ACC112 (cell line): ENCODE measurements around the gene EEIG2.
"Not testable (repeated sequence)": the region's sequence is repeated elsewhere in the genome, so short reads cannot be mapped to it uniquely, and the experiment has no call there.

Source experiments
- H2AFZ ChIP-seq: fragments of 200-600 bp; sonication (generic); one replicate; pipeline ENCODE4 v1.6.0; 2017; ENCODE audit warnings: antibody characterized with exemption, low read length; ENCODE audit not compliant: unreplicated experiment
- H3K27ac ChIP-seq: fragments of 200-600 bp; sonication (generic); 2 replicates; pipeline ENCODE4 v1.5.1; 2014; ENCODE audit warnings: low read depth, mild to moderate bottlenecking, antibody characterized with exemption, low read length, moderate library complexity
- H3K27me3 ChIP-seq: fragments of 200-600 bp; sonication (generic); 2 replicates; pipeline ENCODE4 v1.6.1; 2014; ENCODE audit warnings: mild to moderate bottlenecking, antibody characterized with exemption, low read length, moderate library complexity, mixed read lengths; ENCODE audit not compliant: insufficient read depth
- H3K36me3 ChIP-seq: fragments of 200-600 bp; sonication (generic); 2 replicates; pipeline ENCODE4 v1.6.1; 2016; ENCODE audit warnings: mild to moderate bottlenecking, antibody characterized with exemption, low read length, moderate library complexity, mixed read lengths; ENCODE audit not compliant: insufficient read depth
- H3K4me1 ChIP-seq: fragments of 200-600 bp; sonication (generic); one replicate; pipeline ENCODE4 v1.6.1; 2016; ENCODE audit warnings: low read length, mixed read lengths; ENCODE audit not compliant: insufficient read depth, unreplicated experiment, control insufficient read depth
- H3K4me3 ChIP-seq: fragments of 200-600 bp; sonication (generic); 2 replicates; pipeline ENCODE4 v1.5.1; 2014; ENCODE audit warnings: mild to moderate bottlenecking, low read depth, low read length
- H3K79me2 ChIP-seq: fragments of 200-600 bp; sonication (generic); one replicate; pipeline ENCODE4 v1.6.0; 2016; ENCODE audit warnings: low read length; ENCODE audit not compliant: control insufficient read depth, unreplicated experiment, insufficient read depth

EEIG2 gene

GRCh38 chr1:108547493-108547892, 12.4 kb upstream of the EEIG2 start:
- not testable (repeated sequence) for H3K27me3 ChIP-seq, H3K36me3 ChIP-seq, H3K27ac ChIP-seq, H3K79me2 ChIP-seq, H3K4me3 ChIP-seq, H2AFZ ChIP-seq, H3K4me1 ChIP-seq

- Histone ChIP-seq H3K36me3 (no peaks in the 10 kb centered on the region), H3K27ac (no peak overlapping the region), H3K4me1 (no peaks in the 10 kb centered on the region), H2AFZ (no peak overlapping the region), H3K27me3 (no peaks in the 10 kb centered on the region), H3K4me3 (no peak overlapping the region), H3K79me2 (no peaks in the 10 kb centered on the region)
Measured at GRCh38 chr1:108551137-108551862, 8.6 kb upstream of the EEIG2 start.

- no peaks in the 10 kb centered on the region for H3K4me1 ChIP-seq
- H3K36me3 ChIP-seq, result no peaks in the 10 kb centered on the region
- no peak overlapping the region for H2AFZ ChIP-seq
- H3K27me3 ChIP-seq, result no peaks in the 10 kb centered on the region
- no peaks in the 10 kb centered on the region for H3K79me2 ChIP-seq
- H3K27ac ChIP-seq, result no peak overlapping the region
- no peak overlapping the region for H3K4me3 ChIP-seq
Measured at GRCh38 chr1:108553905-108554304, 6.0 kb upstream of the EEIG2 start.

GRCh38 chr1:108554682-108555427, 5.0 kb upstream of the EEIG2 start:
- no peaks in the 10 kb centered on the region for H3K79me2 ChIP-seq
- H3K27me3 ChIP-seq, result no peaks in the 10 kb centered on the region
- no peaks in the 10 kb centered on the region for H3K4me1 ChIP-seq

GRCh38 chr1:108556066-108556465, 3.8 kb upstream of the EEIG2 start:
- H3K4me1 ChIP-seq, result peaks cover under 1% of the 10 kb centered on the region
- H3K36me3 ChIP-seq, result no peaks in the 10 kb centered on the region
- H3K27me3 ChIP-seq, result no peaks in the 10 kb centered on the region
- no peak overlapping the region for H2AFZ ChIP-seq
- no peak overlapping the region for H3K4me3 ChIP-seq
- no peak overlapping the region for H3K27ac ChIP-seq
- H3K79me2 ChIP-seq, result peaks cover 4% of the 10 kb centered on the region

More at GRCh38 chr1:108554682-108555427, 5.0 kb upstream of the EEIG2 start:
- Histone ChIP-seq H3K4me3 (no peak overlapping the region), H3K36me3 (no peaks in the 10 kb centered on the region), H2AFZ (peak overlapping the region; percentile 7), H3K27ac (no peak overlapping the region)

- H2AFZ ChIP-seq, result no peak overlapping the region
- peaks cover 8% of the 10 kb centered on the region for H3K79me2 ChIP-seq
- no peaks in the 10 kb centered on the region for H3K36me3 ChIP-seq
- H3K27ac ChIP-seq, result no peak overlapping the region
- H3K4me3 ChIP-seq, result no peak overlapping the region
- H3K4me1 ChIP-seq, result peaks cover 5% of the 10 kb centered on the region
- H3K27me3 ChIP-seq, result no peaks in the 10 kb centered on the region
Measured at GRCh38 chr1:108556499-108556898, 3.4 kb upstream of the EEIG2 start.

- Histone ChIP-seq H3K27ac (no peak overlapping the region), H2AFZ (no peak overlapping the region), H3K27me3 (no peaks in the 10 kb centered on the region), H3K36me3 (no peaks in the 10 kb centered on the region), H3K79me2 (peaks cover 16% of the 10 kb centered on the region), H3K4me1 (peaks cover 13% of the 10 kb centered on the region), H3K4me3 (no peak overlapping the region)
Measured at GRCh38 chr1:108557296-108557695, 2.6 kb upstream of the EEIG2 start.

GRCh38 chr1:108560189-108560873, 431 bp downstream of the EEIG2 start:
- Histone ChIP-seq H3K27ac (peak overlapping the region; percentile 46; the same call in 1 of the 2 replicates), H2AFZ (peak overlapping the region; percentile 98), H3K27me3 (no peaks in the 10 kb centered on the region), H3K4me1 (peaks cover 17% of the 10 kb centered on the region), H3K36me3 (no peaks in the 10 kb centered on the region), H3K4me3 (peak overlapping the region; percentile 84), H3K79me2 (peaks cover 33% of the 10 kb centered on the region)

- H3K27me3 ChIP-seq, result no peaks in the 10 kb centered on the region
- no peaks in the 10 kb centered on the region for H3K36me3 ChIP-seq
- H3K4me3 ChIP-seq, result peak overlapping the region; percentile 84
- H3K4me1 ChIP-seq, result peaks cover 17% of the 10 kb centered on the region
- peak overlapping the region; percentile 46; the same call in 1 of the 2 replicates for H3K27ac ChIP-seq
- H3K79me2 ChIP-seq, result peaks cover 36% of the 10 kb centered on the region
- peak overlapping the region; percentile 98 for H2AFZ ChIP-seq
Measured at GRCh38 chr1:108560874-108561459, 1.1 kb downstream of the EEIG2 start.

- H3K79me2 ChIP-seq, result peaks cover 41% of the 10 kb centered on the region
Measured at GRCh38 chr1:108561689-108562326, 1.9 kb downstream of the EEIG2 start.

More at GRCh38 chr1:108561689-108562326, 1.9 kb downstream of the EEIG2 start:
- Histone ChIP-seq H3K27ac (no peak overlapping the region), H3K27me3 (no peaks in the 10 kb centered on the region), H3K4me3 (peak overlapping the region; percentile 84), H3K4me1 (peaks cover 17% of the 10 kb centered on the region), H3K36me3 (no peaks in the 10 kb centered on the region), H2AFZ (no peak overlapping the region)
